SU-DHL-6 (cell line): ENCODE data around the gene MAGI3.

ENCODE experiments used
- EZH2phosphoT487 ChIP-seq: fragments of 200-600 bp; sonication (generic), shearing (Covaris generic); conservative IDR thresholded peaks from 2 replicates; pipeline ENCODE4 v1.6.1; 2018; ENCODE audit warnings: mild to moderate bottlenecking, antibody characterized with exemption, low read length, moderate library complexity, mixed read lengths
- TF ChIP-seq, protein P1 (sequence below): fragments of 200-600 bp; sonication (generic); IDR thresholded peaks from one replicate; pipeline ENCODE4 v1.5.1; 2017; ENCODE audit warnings: antibody characterized with exemption, mild to moderate bottlenecking, low read length, moderate library complexity; ENCODE audit not compliant: insufficient read depth, poor library complexity, severe bottlenecking

DNA sequence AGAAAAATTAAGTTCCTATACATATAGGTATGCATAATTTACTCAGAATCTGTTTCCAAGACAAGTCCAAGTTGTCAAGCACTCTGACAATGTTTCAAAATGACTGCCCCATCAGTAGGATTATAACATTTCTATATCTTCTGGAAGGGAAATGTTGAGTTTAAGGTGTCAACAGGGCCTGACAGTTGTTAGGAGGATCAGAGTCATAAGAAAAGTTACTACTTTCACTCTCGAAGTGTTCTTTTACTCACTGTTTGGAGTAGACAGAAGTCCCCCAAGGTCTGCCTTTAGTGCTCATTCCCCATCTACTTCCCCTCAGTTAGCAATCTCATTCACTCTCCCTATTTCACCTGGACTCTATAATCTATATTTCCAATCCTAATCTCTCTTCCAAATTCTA is 20.6 kb upstream of the MAGI3 start:
- TF ChIP-seq, protein P1, sequence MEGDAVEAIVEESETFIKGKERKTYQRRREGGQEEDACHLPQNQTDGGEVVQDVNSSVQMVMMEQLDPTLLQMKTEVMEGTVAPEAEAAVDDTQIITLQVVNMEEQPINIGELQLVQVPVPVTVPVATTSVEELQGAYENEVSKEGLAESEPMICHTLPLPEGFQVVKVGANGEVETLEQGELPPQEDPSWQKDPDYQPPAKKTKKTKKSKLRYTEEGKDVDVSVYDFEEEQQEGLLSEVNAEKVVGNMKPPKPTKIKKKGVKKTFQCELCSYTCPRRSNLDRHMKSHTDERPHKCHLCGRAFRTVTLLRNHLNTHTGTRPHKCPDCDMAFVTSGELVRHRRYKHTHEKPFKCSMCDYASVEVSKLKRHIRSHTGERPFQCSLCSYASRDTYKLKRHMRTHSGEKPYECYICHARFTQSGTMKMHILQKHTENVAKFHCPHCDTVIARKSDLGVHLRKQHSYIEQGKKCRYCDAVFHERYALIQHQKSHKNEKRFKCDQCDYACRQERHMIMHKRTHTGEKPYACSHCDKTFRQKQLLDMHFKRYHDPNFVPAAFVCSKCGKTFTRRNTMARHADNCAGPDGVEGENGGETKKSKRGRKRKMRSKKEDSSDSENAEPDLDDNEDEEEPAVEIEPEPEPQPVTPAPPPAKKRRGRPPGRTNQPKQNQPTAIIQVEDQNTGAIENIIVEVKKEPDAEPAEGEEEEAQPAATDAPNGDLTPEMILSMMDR, result no peak
- TF ChIP-seq EZH2phosphoT487, result no peak
